ENCODE data around the gene RPA3. TPM values are rescaled to one million over a fixed set of nuclear protein-coding genes. Genes with fewer than 3 reads are reported as not detected.

Gene RPA3
- total RNA-seq, 1 experiment from 2014 or later, result 87.5 TPM

GRCh38 chr7:7665031-7665430 is 53.4 kb downstream of the RPA3 start:
- no peaks in the 10 kb centered on the region for H3K4me1 ChIP-seq (ENCODE audit: control insufficient read depth in 1 of 2, insufficient read depth in 2 of 2, low read length in 2 of 2)
- POLR2A ChIA-PET, result no interaction called here
- no peak for ATAC-seq
- H3K36me3 ChIP-seq (ENCODE audit: control insufficient read depth in 1 of 2, insufficient read depth in 2 of 2, low read length in 2 of 2), result no peaks in the 10 kb centered on the region
- BruUV-seq (replicated peaks), result no TSS peak
- H3K27ac ChIP-seq (ENCODE audit: low read depth, low read length), result no peak overlapping the region
- intact Hi-C loops (cut with micrococcal nuclease), result no loop called here
- H3K27me3 ChIP-seq (ENCODE audit: insufficient read depth, low read length), result no peaks in the 10 kb centered on the region
- H4K20me1 ChIP-seq (ENCODE audit: insufficient read depth), result no peaks in the 10 kb centered on the region
- H3K4me3 ChIP-seq (replicated peaks in 1 of 2; ENCODE audit: low read depth in 1 of 2, low read length in 2 of 2), result no peak overlapping the region
- RAD21 ChIA-PET (ENCODE audit: low non-redundant PET in 1 of 2, low total read pairs in 2 of 2, uncharacterized antibody in 2 of 2, unreplicated experiment in 2 of 2), result no interaction called here
- H2AFZ ChIP-seq (ENCODE audit: low read depth, low read length, poor library complexity, severe bottlenecking), result no peak overlapping the region
- H3K9me2 ChIP-seq (ENCODE audit: insufficient read depth), result no peaks in the 10 kb centered on the region
- no peaks in the 10 kb centered on the region for H3K9me3 ChIP-seq (ENCODE audit: control insufficient read depth in 1 of 2, insufficient read depth in 1 of 2, low read depth in 1 of 2, low read length in 2 of 2)
- TF ChIP-seq POLR2AphosphoS5 (IDR thresholded peaks at IDR 0.05; ENCODE audit: low read depth, low read length), result no peak
- TF ChIP-seq EZH2 (IDR thresholded peaks at IDR 0.05), result no peak
- no peak for TF ChIP-seq SIN3A (IDR thresholded peaks at IDR 0.05; ENCODE audit: low read depth)
- no peak for TF ChIP-seq JUND (IDR thresholded peaks at IDR 0.05)
- TF ChIP-seq FOSL1 (IDR thresholded peaks at IDR 0.05; ENCODE audit: low read depth), result no peak
- no peak for TF ChIP-seq ZNF274 (IDR thresholded peaks at IDR 0.05; ENCODE audit: low read depth, low read length)
- TF ChIP-seq ZFX (IDR thresholded peaks at IDR 0.05), result no peak
- TF ChIP-seq CBX3 (IDR thresholded peaks at IDR 0.05; ENCODE audit: low read depth), result no peak
- TF ChIP-seq RAD21 (IDR thresholded peaks at IDR 0.05; ENCODE audit: low read depth), result no peak
- TF ChIP-seq SRF (IDR thresholded peaks at IDR 0.05; ENCODE audit: low read depth), result no peak
- TF ChIP-seq ELF1 (IDR thresholded peaks at IDR 0.05; ENCODE audit: borderline replicate concordance, low read depth), result no peak
- no peak for TF ChIP-seq REST (IDR thresholded peaks at IDR 0.05; ENCODE audit: low read depth)
- TF ChIP-seq EZH2phosphoT487 (IDR thresholded peaks at IDR 0.05; ENCODE audit: borderline replicate concordance), result no peak
- no peak for TF ChIP-seq EGR1 (IDR thresholded peaks at IDR 0.05; ENCODE audit: low read depth)
- TF ChIP-seq, protein P1, sequence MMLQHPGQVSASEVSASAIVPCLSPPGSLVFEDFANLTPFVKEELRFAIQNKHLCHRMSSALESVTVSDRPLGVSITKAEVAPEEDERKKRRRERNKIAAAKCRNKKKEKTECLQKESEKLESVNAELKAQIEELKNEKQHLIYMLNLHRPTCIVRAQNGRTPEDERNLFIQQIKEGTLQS (IDR thresholded peaks at IDR 0.05), result no peak
- CTCF ChIA-PET, result no interaction called here
- DNase-seq (ENCODE audit: low read depth, low spot score), result no peak
- no peak overlapping the region for H3K4me2 ChIP-seq (ENCODE audit: low read length)
- H3K79me2 ChIP-seq (ENCODE audit: insufficient read depth, low read length), result no peaks in the 10 kb centered on the region; the same call in 1 of the 2 replicates
- H3K9ac ChIP-seq (ENCODE audit: low read length), result no peak overlapping the region

All from HCT116 (cell line).